Cardiac fibroblast (primary cell): ENCODE measurements around the gene AKAP1.
A peak's percentile ranks its signal among the peaks of the same experiment; 100 is the strongest.

Source experiments
- DNase-seq, 2 donors: peaks; one replicate each; pipeline versions ENCODE4 v3.0.0 to v3.0.0-alpha.2; 2010; ENCODE audit warnings: low read depth in 2 of 2
- H3K4me3 ChIP-seq, 2 donors: replicated peaks in 1 of 2; 1 replicate in 1 of 2; 2 replicates in 1 of 2; pipeline ENCODE4 v1.5.1; 2011; ENCODE audit warnings: low read depth in 2 of 2, low read length in 2 of 2, mild to moderate bottlenecking in 2 of 2, moderate library complexity in 1 of 2
- CTCF ChIP-seq: IDR thresholded peaks from one replicate; pipeline ENCODE4 v1.5.1; 2011; ENCODE audit warnings: low read depth, mild to moderate bottlenecking, low read length, inconsistent platforms

The AKAP1 gene

GRCh38 chr17:57084361-57084801, 665 bp upstream of the AKAP1 start:
- TF ChIP-seq CTCF = no peak
- peak overlapping the region; percentile 77 to 87 for H3K4me3 ChIP-seq
- DNase-seq = no peak

- no peak for TF ChIP-seq CTCF
- H3K4me3 ChIP-seq = peak overlapping the region; percentile 68 to 71
- DNase-seq = peak; percentile 27 to 38
Observed at GRCh38 chr17:57085448-57086068, 512 bp downstream of the AKAP1 start.

GRCh38 chr17:57086069-57086930, 1.3 kb downstream of the AKAP1 start:
- peak in 1 of 2 donors; percentile 25 for DNase-seq
- peak overlapping the region; percentile 68 to 71 for H3K4me3 ChIP-seq
- no peak for TF ChIP-seq CTCF

GRCh38 chr17:57088298-57088697, 3.3 kb downstream of the AKAP1 start:
- DNase-seq = no peak
- no peak for TF ChIP-seq CTCF

GRCh38 chr17:57089391-57089790, 4.3 kb downstream of the AKAP1 start:
- TF ChIP-seq CTCF = no peak
- H3K4me3 ChIP-seq = no peak overlapping the region
- DNase-seq = no peak

More at GRCh38 chr17:57088298-57088697, 3.3 kb downstream of the AKAP1 start:
- H3K4me3 ChIP-seq = no peak overlapping the region

- peak; percentile 34 to 47 for DNase-seq
- H3K4me3 ChIP-seq = no peak overlapping the region
- no peak for TF ChIP-seq CTCF
Observed at GRCh38 chr17:57090560-57091185, 5.6 kb downstream of the AKAP1 start.
